Measurements from ENCODE around the gene GXYLT2. TPM values are rescaled to one million over a fixed set of nuclear protein-coding genes. Genes with fewer than 3 reads are reported as not detected.

Gene GXYLT2
- total RNA-seq, 1 experiment from 2014 or later, result 4.8 TPM

DNA sequence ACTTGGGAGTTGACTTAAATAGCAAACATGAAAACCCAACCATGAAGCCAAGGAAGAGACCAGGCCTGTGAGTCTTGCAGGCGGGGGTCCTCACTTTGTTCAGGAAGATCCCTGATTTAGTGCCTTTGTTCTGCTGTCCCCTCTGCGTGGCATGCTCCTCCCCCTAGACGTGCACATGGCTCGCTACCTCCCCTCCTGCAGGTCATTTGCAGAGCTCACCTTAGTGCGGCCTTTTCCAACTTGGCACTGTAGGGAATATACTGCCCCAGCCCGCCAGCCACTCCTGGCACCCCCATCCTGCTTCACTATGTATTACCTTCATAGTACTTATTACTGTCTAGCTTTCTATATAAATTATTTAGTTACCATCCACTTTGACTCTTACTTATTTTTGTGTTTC lies 18.3 kb downstream of the GXYLT2 start:
- H3K4me1 Mint-ChIP-seq (ENCODE audit: low read depth, unreplicated experiment), result peaks cover 5% of the 10 kb centered on the region
- H3K9me3 ChIP-seq, result no peaks in the 10 kb centered on the region
- no peaks in the 10 kb centered on the region for H3K9me3 Mint-ChIP-seq (ENCODE audit: unreplicated experiment)
- DNase-seq, result no peak
- H3K36me3 Mint-ChIP-seq (ENCODE audit: insufficient read depth, unreplicated experiment), result no peaks in the 10 kb centered on the region
- intact Hi-C loops (cut with micrococcal nuclease; ENCODE audit: unreplicated experiment), result no loop called here
- TF ChIP-seq, protein P1, sequence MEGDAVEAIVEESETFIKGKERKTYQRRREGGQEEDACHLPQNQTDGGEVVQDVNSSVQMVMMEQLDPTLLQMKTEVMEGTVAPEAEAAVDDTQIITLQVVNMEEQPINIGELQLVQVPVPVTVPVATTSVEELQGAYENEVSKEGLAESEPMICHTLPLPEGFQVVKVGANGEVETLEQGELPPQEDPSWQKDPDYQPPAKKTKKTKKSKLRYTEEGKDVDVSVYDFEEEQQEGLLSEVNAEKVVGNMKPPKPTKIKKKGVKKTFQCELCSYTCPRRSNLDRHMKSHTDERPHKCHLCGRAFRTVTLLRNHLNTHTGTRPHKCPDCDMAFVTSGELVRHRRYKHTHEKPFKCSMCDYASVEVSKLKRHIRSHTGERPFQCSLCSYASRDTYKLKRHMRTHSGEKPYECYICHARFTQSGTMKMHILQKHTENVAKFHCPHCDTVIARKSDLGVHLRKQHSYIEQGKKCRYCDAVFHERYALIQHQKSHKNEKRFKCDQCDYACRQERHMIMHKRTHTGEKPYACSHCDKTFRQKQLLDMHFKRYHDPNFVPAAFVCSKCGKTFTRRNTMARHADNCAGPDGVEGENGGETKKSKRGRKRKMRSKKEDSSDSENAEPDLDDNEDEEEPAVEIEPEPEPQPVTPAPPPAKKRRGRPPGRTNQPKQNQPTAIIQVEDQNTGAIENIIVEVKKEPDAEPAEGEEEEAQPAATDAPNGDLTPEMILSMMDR (IDR thresholded peaks at IDR 0.05; ENCODE audit: insufficient read depth in 1 of 2, low read depth in 1 of 2, low read length in 1 of 2, severe bottlenecking in 1 of 2, unreplicated experiment in 1 of 2), result no peak
- no peak overlapping the region for H3K4me3 Mint-ChIP-seq (ENCODE audit: unreplicated experiment)
- H3K4me1 ChIP-seq, result no peaks in the 10 kb centered on the region
- H3K4me3 ChIP-seq (ENCODE audit: low read depth, low read length), result no peak overlapping the region
- no peaks in the 10 kb centered on the region for H3K27me3 Mint-ChIP-seq (ENCODE audit: insufficient read depth, unreplicated experiment)
- no peak overlapping the region for H3K27ac Mint-ChIP-seq (ENCODE audit: unreplicated experiment)
- no peaks in the 10 kb centered on the region for H3K27me3 ChIP-seq (replicated peaks; ENCODE audit: control insufficient read depth, insufficient read depth, low read length)
- H3K36me3 ChIP-seq (ENCODE audit: control insufficient read depth, insufficient read depth, low read length), result no peaks in the 10 kb centered on the region
- CTCF ChIA-PET, result no interaction called here
- no TSS peak for BruUV-seq (replicated peaks)
- POLR2A ChIA-PET, result no interaction called here

DNA sequence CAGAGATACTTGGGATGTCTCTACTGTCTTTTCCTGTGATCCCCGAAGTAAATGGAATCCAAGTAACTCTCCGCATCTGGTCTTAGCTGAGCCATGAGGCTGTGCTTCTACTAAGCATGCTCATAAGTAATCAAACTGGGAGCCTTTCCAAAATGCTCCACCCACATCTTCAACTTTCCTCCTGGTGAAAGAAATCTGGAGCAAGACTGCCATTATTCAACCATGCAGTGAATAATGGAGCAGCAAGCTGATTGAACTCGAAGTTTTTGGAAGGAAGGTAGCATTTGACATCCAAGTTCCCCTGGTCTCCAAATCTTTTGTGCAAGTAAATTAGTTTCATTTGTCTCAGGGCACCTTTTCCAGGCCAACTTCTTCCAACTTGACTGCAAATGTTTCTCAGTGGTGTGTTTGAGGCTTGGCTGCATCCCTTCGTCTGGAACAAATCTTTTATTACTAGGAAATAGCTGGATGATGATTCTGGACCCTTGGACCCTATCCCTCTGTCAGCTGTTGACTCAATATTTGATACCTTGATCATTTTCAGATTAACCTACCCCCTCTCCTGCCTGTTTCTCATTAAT lies 19.4 kb downstream of the GXYLT2 start:
- Mint-ChIP-seq H3K4me1 (ENCODE audit: low read depth, unreplicated experiment) (peaks cover 5% of the 10 kb centered on the region), H3K36me3 (ENCODE audit: insufficient read depth, unreplicated experiment) (no peaks in the 10 kb centered on the region), H3K9me3 (ENCODE audit: unreplicated experiment) (no peaks in the 10 kb centered on the region), H3K27me3 (ENCODE audit: insufficient read depth, unreplicated experiment) (no peaks in the 10 kb centered on the region), H3K4me3 (ENCODE audit: unreplicated experiment) (no peak overlapping the region), H3K27ac (ENCODE audit: unreplicated experiment) (no peak overlapping the region)
- ChIA-PET POLR2A (no interaction called here), CTCF (no interaction called here)
- TF ChIP-seq, protein P1 (IDR thresholded peaks at IDR 0.05; ENCODE audit: insufficient read depth in 1 of 2, low read depth in 1 of 2, low read length in 1 of 2, severe bottlenecking in 1 of 2, unreplicated experiment in 1 of 2), result no peak
- BruUV-seq (replicated peaks), result no TSS peak
- Histone ChIP-seq H3K36me3 (ENCODE audit: control insufficient read depth, insufficient read depth, low read length) (no peaks in the 10 kb centered on the region), H3K9me3 (no peaks in the 10 kb centered on the region), H3K4me1 (no peaks in the 10 kb centered on the region), H3K27me3 (replicated peaks; ENCODE audit: control insufficient read depth, insufficient read depth, low read length) (no peaks in the 10 kb centered on the region), H3K4me3 (ENCODE audit: low read depth, low read length) (no peak overlapping the region)
- no peak for DNase-seq
- intact Hi-C loops (cut with micrococcal nuclease; ENCODE audit: unreplicated experiment), result no loop called here

DNA sequence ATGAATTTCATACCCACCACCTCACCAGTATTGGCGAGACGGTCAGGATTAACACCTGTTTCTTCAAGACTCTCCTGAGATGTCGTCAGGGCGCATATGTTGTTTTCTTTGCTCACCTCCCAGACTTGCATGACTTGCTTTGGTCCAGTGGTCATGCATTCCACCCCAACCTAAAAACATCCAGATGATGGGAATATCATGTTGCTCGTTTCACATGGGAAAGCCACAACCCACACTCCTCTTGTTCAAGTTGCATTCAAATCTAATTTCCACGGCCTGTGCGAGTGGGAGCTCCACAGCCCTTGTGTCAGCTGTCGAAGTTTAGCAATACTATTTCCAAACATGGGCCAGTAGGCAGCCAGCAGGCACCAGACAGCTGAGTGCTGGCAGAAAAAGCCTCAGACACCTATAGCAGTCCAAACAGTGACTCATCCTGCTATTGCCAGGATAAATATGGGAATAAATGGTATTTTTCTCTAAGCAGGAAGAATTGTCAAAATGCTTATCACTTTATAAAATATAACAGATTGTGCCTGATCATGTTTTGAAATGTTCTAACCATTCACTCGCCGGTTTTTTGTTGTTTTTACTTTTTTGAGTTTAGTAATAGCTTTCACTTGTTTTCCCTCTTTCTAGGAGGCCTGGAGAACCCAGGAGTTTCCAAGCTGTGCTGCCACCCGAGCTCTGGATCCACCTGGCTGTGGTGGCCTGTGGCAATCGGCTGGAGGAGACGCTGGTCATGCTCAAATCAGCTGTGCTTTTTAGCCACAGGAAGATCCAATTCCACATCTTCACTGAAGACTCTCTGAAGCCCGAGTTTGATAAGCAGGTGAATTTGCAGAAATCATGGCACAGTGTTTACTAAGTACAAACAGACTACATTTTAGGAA lies 20.1 kb downstream of the GXYLT2 start:
- H3K4me1 ChIP-seq, result no peaks in the 10 kb centered on the region
- no TSS peak for BruUV-seq (replicated peaks)
- Mint-ChIP-seq H3K36me3 (ENCODE audit: insufficient read depth, unreplicated experiment) (no peaks in the 10 kb centered on the region), H3K4me3 (ENCODE audit: unreplicated experiment) (no peak overlapping the region), H3K27me3 (ENCODE audit: insufficient read depth, unreplicated experiment) (no peaks in the 10 kb centered on the region), H3K4me1 (ENCODE audit: low read depth, unreplicated experiment) (peaks cover 5% of the 10 kb centered on the region), H3K9me3 (ENCODE audit: unreplicated experiment) (no peaks in the 10 kb centered on the region), H3K27ac (ENCODE audit: unreplicated experiment) (no peak overlapping the region)
- TF ChIP-seq, protein P1 (IDR thresholded peaks at IDR 0.05; ENCODE audit: insufficient read depth in 1 of 2, low read depth in 1 of 2, low read length in 1 of 2, severe bottlenecking in 1 of 2, unreplicated experiment in 1 of 2), result no peak
- CTCF ChIA-PET, result no interaction called here
- no peaks in the 10 kb centered on the region for H3K9me3 ChIP-seq
- no peaks in the 10 kb centered on the region for H3K36me3 ChIP-seq (ENCODE audit: control insufficient read depth, insufficient read depth, low read length)
- no peak overlapping the region for H3K4me3 ChIP-seq (ENCODE audit: low read depth, low read length)
- POLR2A ChIA-PET, result no interaction called here
- intact Hi-C loops (cut with micrococcal nuclease; ENCODE audit: unreplicated experiment), result no loop called here
- H3K27me3 ChIP-seq (replicated peaks; ENCODE audit: control insufficient read depth, insufficient read depth, low read length), result no peaks in the 10 kb centered on the region
- no peak for DNase-seq

Measured in Caco-2 (cell line).